H1 (cell line): Measurements from ENCODE around the gene SNX30. TPM values are rescaled to one million over a fixed set of nuclear protein-coding genes. Genes with fewer than 3 reads are reported as not detected.

ENCODE experiments used
- CTCF ChIA-PET: fragments of 300-600 bp; sonication (Branson Sonifier 250); formaldehyde crosslinking; loops from one replicate; lab custom pipeline; 2021; ENCODE audit not compliant: partially characterized antibody; lab: Charles Lee
- POLR2A ChIA-PET: fragments of 300-600 bp; sonication (Branson Sonifier 250); formaldehyde crosslinking; loops from one replicate; lab custom pipeline; 2021; ENCODE audit warnings: inconsistent platforms; ENCODE audit not compliant: partially characterized antibody; lab: Charles Lee
- DNase-seq, 2 experiments: peaks; one replicate each; pipeline versions ENCODE4 v3.0.0 to v3.0.0-alpha.2; 2010 to 2022; ENCODE audit warnings: low spot score in 2 of 2, low read depth in 1 of 2, mixed read lengths in 1 of 2
- FAIRE-seq: peaks from 2 replicates; lab custom pipeline; 2011; peaks lifted over from hg19 to GRCh38; lab: Jason Lieb, UNC
- H2AFZ ChIP-seq: 2 replicates; pipeline ENCODE4 v1.8.1; 2012; ENCODE audit warnings: low read length, inconsistent platforms
- H2AK5ac ChIP-seq: 2 replicates; pipeline ENCODE4 v1.6.1; 2013; ENCODE audit warnings: low read depth, low read length
- H2BK120ac ChIP-seq: replicated peaks from 2 replicates; pipeline ENCODE3; 2013; ENCODE audit warnings: low read depth, low read length, inconsistent platforms
- H2BK12ac ChIP-seq: 2 replicates; pipeline ENCODE4 v1.6.1; 2013; ENCODE audit warnings: low read depth, low read length
- H2BK15ac ChIP-seq: 2 replicates; pipeline ENCODE4 v1.6.1; 2013; ENCODE audit warnings: low read length
- H2BK20ac ChIP-seq: 2 replicates; pipeline ENCODE4 v1.6.1; 2013; ENCODE audit warnings: low read length
- H2BK5ac ChIP-seq: 2 replicates; pipeline ENCODE4 v1.6.1; 2013; ENCODE audit warnings: low read depth, low read length
- H3K14ac ChIP-seq: 2 replicates; pipeline ENCODE4 v1.6.1; 2013; ENCODE audit warnings: inconsistent platforms; ENCODE audit not compliant: insufficient read length
- H3K18ac ChIP-seq: 2 replicates; pipeline ENCODE4 v1.6.1; 2013; ENCODE audit warnings: low read length; ENCODE audit errors: extremely low read depth
- H3K23ac ChIP-seq: 2 replicates; pipeline ENCODE4 v1.6.1; 2013; ENCODE audit warnings: inconsistent platforms; ENCODE audit not compliant: insufficient read length
- H3K23me2 ChIP-seq: 2 replicates; pipeline ENCODE4 v1.6.1; 2013; ENCODE audit warnings: low read depth, low read length
- H3K27ac ChIP-seq: 2 replicates; pipeline ENCODE4 v1.6.1; 2011; ENCODE audit warnings: low read depth, low read length, inconsistent platforms
- H3K27me3 ChIP-seq, 4 experiments: replicated peaks in 1 of 4; 1 replicate in 1 of 4; 2 replicates in 3 of 4; pipeline versions ENCODE4 v1.6.1 to v1.8.1; 2011 to 2013; ENCODE audit warnings: low read length in 3 of 4, mild to moderate bottlenecking in 3 of 4, inconsistent platforms in 2 of 4, mixed read lengths in 2 of 4, moderate library complexity in 1 of 4; ENCODE audit not compliant: control insufficient read depth in 3 of 4, insufficient read depth in 3 of 4; ENCODE audit errors: extremely low read depth in 1 of 4
- H3K36me3 ChIP-seq, 4 experiments: 2 replicates each; pipeline versions ENCODE4 v1.6.1 to v1.8.1; 2011 to 2013; ENCODE audit warnings: mild to moderate bottlenecking in 4 of 4, low read length in 3 of 4, moderate library complexity in 2 of 4, control low read depth in 1 of 4, inconsistent platforms in 1 of 4; ENCODE audit not compliant: insufficient read depth in 4 of 4, control insufficient read depth in 2 of 4
- H3K4ac ChIP-seq: replicated peaks from 2 replicates; pipeline ENCODE3; 2013; ENCODE audit warnings: low read length, low read depth, mixed read lengths, inconsistent platforms; ENCODE audit not compliant: insufficient read length
- H3K4me1 ChIP-seq, 4 experiments: replicated peaks in 1 of 4; 1 replicate in 1 of 4; 2 replicates in 3 of 4; pipeline versions ENCODE4 v1.6.1 to v1.8.1; 2011 to 2013; ENCODE audit warnings: low read length in 3 of 4, inconsistent platforms in 2 of 4, mixed read lengths in 1 of 4; ENCODE audit not compliant: insufficient read depth in 4 of 4, control insufficient read depth in 3 of 4
- H3K4me2 ChIP-seq, 2 experiments: 2 replicates each; pipeline versions ENCODE4 v1.6.1 to v1.8.1; 2011 to 2013; ENCODE audit warnings: low read depth in 2 of 2, low read length in 2 of 2, control low read depth in 1 of 2, inconsistent platforms in 1 of 2, mild to moderate bottlenecking in 1 of 2; ENCODE audit not compliant: insufficient read depth in 1 of 2
- H3K4me3 ChIP-seq, 4 experiments: fragments of 200-600, 300-600 bp in 1 of 4; sonication (generic), shearing (Covaris generic), sonication (Bioruptor Twin) in 1 of 4; 2 replicates each; pipeline versions ENCODE4 v1.5.1 to v1.8.1; 2011 to 2016; ENCODE audit warnings: low read length in 4 of 4, low read depth in 3 of 4, control low read depth in 2 of 4, inconsistent platforms in 2 of 4, mild to moderate bottlenecking in 2 of 4, mixed read lengths in 1 of 4, moderate library complexity in 1 of 4; ENCODE audit not compliant: insufficient read depth in 2 of 4; ENCODE audit errors: extremely low read depth in 1 of 4
- H3K56ac ChIP-seq: replicated peaks from 2 replicates; pipeline ENCODE3; 2013; ENCODE audit warnings: low read depth, mild to moderate bottlenecking, mixed read lengths, low read length, inconsistent platforms; ENCODE audit not compliant: insufficient read length
- H3K79me1 ChIP-seq: 2 replicates; pipeline ENCODE4 v1.6.1; 2013; ENCODE audit warnings: low read depth, low read length, control low read depth
- H3K79me2 ChIP-seq, 2 experiments: 2 replicates each; pipeline versions ENCODE4 v1.6.1 to v1.8.1; 2012 to 2013; ENCODE audit warnings: low read length in 2 of 2, mild to moderate bottlenecking in 2 of 2, inconsistent platforms in 1 of 2; ENCODE audit not compliant: insufficient read depth in 2 of 2, control insufficient read depth in 1 of 2
- H3K9ac ChIP-seq, 4 experiments: replicated peaks in 1 of 4; 1 replicate in 1 of 4; 2 replicates in 3 of 4; pipeline versions ENCODE4 v1.6.1 to v1.8.1; 2011 to 2013; ENCODE audit warnings: low read depth in 3 of 4, low read length in 3 of 4, control low read depth in 2 of 4, mild to moderate bottlenecking in 2 of 4, moderate library complexity in 2 of 4, inconsistent platforms in 1 of 4; ENCODE audit errors: extremely low read depth in 1 of 4
- H3K9me3 ChIP-seq, 2 experiments: 2 replicates each; pipeline versions ENCODE4 v1.6.1 to v1.8.1; 2012 to 2013; ENCODE audit warnings: mild to moderate bottlenecking in 2 of 2, moderate library complexity in 2 of 2, control low read depth in 1 of 2, inconsistent platforms in 1 of 2, low read depth in 1 of 2, low read length in 1 of 2, mixed read lengths in 1 of 2; ENCODE audit not compliant: insufficient read depth in 2 of 2
- H4K20me1 ChIP-seq, 2 experiments: replicated peaks in 1 of 2; 2 replicates each; pipeline versions ENCODE3 to v1.8.1; 2011 to 2013; ENCODE audit warnings: inconsistent platforms in 2 of 2, low read length in 2 of 2, mild to moderate bottlenecking in 1 of 2; ENCODE audit not compliant: insufficient read depth in 2 of 2, control insufficient read depth in 1 of 2
- H4K5ac ChIP-seq: 2 replicates; pipeline ENCODE4 v1.6.1; 2013; ENCODE audit warnings: low read length, low read depth, mixed read lengths, inconsistent platforms; ENCODE audit not compliant: insufficient read length
- H4K8ac ChIP-seq: 2 replicates; pipeline ENCODE4 v1.8.0; 2013; ENCODE audit warnings: mild to moderate bottlenecking, moderate library complexity, low read length, inconsistent platforms; ENCODE audit not compliant: insufficient read depth; ENCODE audit errors: extremely low read depth
- H4K91ac ChIP-seq: replicated peaks from 2 replicates; pipeline ENCODE3; 2013; ENCODE audit warnings: low read length, mixed read lengths, inconsistent platforms; ENCODE audit not compliant: insufficient read length
- ATF3 ChIP-seq: IDR thresholded peaks from 2 replicates; pipeline ENCODE4 v1.6.1; 2011; ENCODE audit warnings: low read depth, mild to moderate bottlenecking, low read length; ENCODE audit not compliant: insufficient read depth
- CEBPB ChIP-seq: IDR thresholded peaks from 2 replicates; pipeline ENCODE4 v1.6.1; 2012; ENCODE audit warnings: low read depth, low read length
- POLR2A ChIP-seq, 2 experiments: IDR thresholded peaks; 1 replicate in 1 of 2; 2 replicates in 1 of 2; pipeline ENCODE4 v1.6.1; 2011; ENCODE audit warnings: low read depth in 2 of 2, low read length in 2 of 2, mild to moderate bottlenecking in 2 of 2; ENCODE audit errors: control extremely low read depth in 1 of 2
- RAD21 ChIP-seq, 2 experiments: IDR thresholded peaks in 1 of 2; conservative IDR thresholded peaks in 1 of 2; 2 replicates each; pipeline ENCODE4 v1.6.1; 2011; ENCODE audit warnings: low read depth in 2 of 2, low read length in 2 of 2, improper control_type of control experiment in 1 of 2, inconsistent platforms in 1 of 2, mild to moderate bottlenecking in 1 of 2, moderate library complexity in 1 of 2
- YY1 ChIP-seq: IDR thresholded peaks from 2 replicates; pipeline ENCODE4 v1.6.1; 2011; ENCODE audit warnings: low read depth, mild to moderate bottlenecking, low read length
- whole genome bisulfite sequencing, 2 experiments: shearing (Covaris generic) in 1 of 2; methylation state at CpG; one replicate each; pipeline versions ENCODE4 v1.1.6 to v1.1.7; 2013 to 2015; ENCODE audit warnings: low lambda C conversion rate in 2 of 2, mixed read lengths in 2 of 2, inconsistent platforms in 1 of 2, low coverage in 1 of 2, missing lambda C conversion rate in 1 of 2; ENCODE audit not compliant: insufficient replicate concordance in 2 of 2, insufficient coverage in 1 of 2, insufficient read length in 1 of 2; ENCODE audit errors: extremely low coverage in 1 of 2, missing lambda C conversion rate in 1 of 2; 5-methylcytosine and 5-hydroxymethylcytosine counted together
- polyA plus RNA-seq, 7 experiments: library from polyadenylated mRNA; depleted of rRNA in 3 of 7; stranded (reverse) in 5 of 7; unstranded in 2 of 7; fragments of >200 nt in 5 of 7; fragments of 200-250 nt in 2 of 7; gene quantifications; 1 replicate in 5 of 7; 2 replicates in 1 of 7; 4 replicates in 1 of 7; pipeline versions ENCODE4 v1.2.1 to v1.2.3, GENCODE V29; 2011 to 2013; ENCODE audit warnings: missing spikeins in 2 of 7, mixed read lengths in 2 of 7
- total RNA-seq: library from RNA; stranded (reverse); fragmentation: NEBNext Ultra II Directional; extraction: Animal tissue kit (Norgen Biotek cat#: 25700); gene quantifications from 2 replicates; pipeline ENCODE4 v1.2.1, GENCODE V29; 2021

Gene SNX30
- total and polyA plus RNA-seq, 2 of the 8 experiments (the other 6 are each of a cell fraction or from before 2014, with no cell fraction given): 4.0 to 12.2 TPM

GRCh38 chr9:112854657-112855056, 104.1 kb downstream of the SNX30 start:
- no peak overlapping the region for H3K27ac ChIP-seq
- H2BK120ac ChIP-seq: no peak overlapping the region
- no peak for DNase-seq
- H3K14ac ChIP-seq: no peak overlapping the region
- TF ChIP-seq YY1 (no peak), CEBPB (no peak), RAD21 (IDR thresholded peaks at IDR 0.05 in 1 of 2, conservative IDR thresholded peaks at IDR 0.05 in 1 of 2; ENCODE audit: low read depth in 2 of 2, low read length in 2 of 2) (no peak), ATF3 (no peak), POLR2A (IDR thresholded peaks at IDR 0.05; ENCODE audit: control extremely low read depth in 1 of 2, low read depth in 2 of 2, low read length in 2 of 2) (no peak)
- H3K18ac ChIP-seq: no peak overlapping the region
- no peak overlapping the region for H3K4me2 ChIP-seq
- H2BK20ac ChIP-seq: no peak overlapping the region
- no peak overlapping the region for H3K4me3 ChIP-seq
- H4K91ac ChIP-seq: no peak overlapping the region
- no peaks in the 10 kb centered on the region for H3K79me1 ChIP-seq
- no peaks in the 10 kb centered on the region; a peak in 2 of 7 replicates for H3K4me1 ChIP-seq
- H4K5ac ChIP-seq: no peak overlapping the region
- H4K20me1 ChIP-seq: peaks cover 0 to 5% of the 10 kb centered on the region in 2 experiments
- ChIA-PET POLR2A (interaction anchor here (0.6 kb wide), 1 partner anchor 724 kb away, joined by 3 read pairs; no protein-coding TSS in a partner anchor), CTCF (interaction anchor here (1.4 to 3.9 kb wide), 4 partner anchors 9 to 49 kb away, joined by 5 to 14 read pairs (median 9); no protein-coding TSS in a partner anchor)
- WGBS, 2 experiments: 90% methylated on average over 10 of the region's 10 CpGs; no CpG with 5 or more reads in 1 of the 2 experiments
- no peak overlapping the region for H2BK15ac ChIP-seq
- no peak overlapping the region for H2AFZ ChIP-seq
- FAIRE-seq: no peak
- no peaks in the 10 kb centered on the region for H3K79me2 ChIP-seq
- no peak overlapping the region for H2BK12ac ChIP-seq
- no peaks in the 10 kb centered on the region for H3K27me3 ChIP-seq
- H4K8ac ChIP-seq: no peak overlapping the region
- H3K23ac ChIP-seq: no peak overlapping the region
- no peaks in the 10 kb centered on the region; a peak in 1 of 8 replicates for H3K36me3 ChIP-seq
- no peaks in the 10 kb centered on the region for H3K9me3 ChIP-seq
- H3K4ac ChIP-seq: no peak overlapping the region
- no peaks in the 10 kb centered on the region; the same call in 1 of the 2 replicates for H3K23me2 ChIP-seq
- no peak overlapping the region for H2AK5ac ChIP-seq
- H3K56ac ChIP-seq: no peak overlapping the region
- H3K9ac ChIP-seq: no peak overlapping the region
- no peak overlapping the region for H2BK5ac ChIP-seq
